ENCODE measurements around the gene ACSM6.

- TF ChIP-seq POLR2AphosphoS5 (IDR thresholded peaks at IDR 0.05; ENCODE audit: insufficient read depth in 1 of 2, low read depth in 1 of 2) (no peak), CTCF (IDR thresholded peaks at IDR 0.05) (no peak)
Observed at GRCh38 chr10:95214369-95214768, 20.3 kb downstream of the ACSM6 start.
